OCI-LY3 (cell line): Measurements from ENCODE around the gene PTPRT.

Experiments
- EZH2phosphoT487 ChIP-seq: fragments of 200-600 bp; shearing (Covaris generic); IDR thresholded peaks from 2 replicates; pipeline ENCODE4 v1.6.1; 2018; ENCODE audit warnings: antibody characterized with exemption, mixed run types, low read depth
- TF ChIP-seq, protein P1 (sequence below): fragments of 200-600, 300-600 bp; sonication (generic); IDR thresholded peaks from 2 replicates; pipeline ENCODE4 v1.5.1; 2014; ENCODE audit warnings: antibody characterized with exemption, low read length, low read depth

DNA sequence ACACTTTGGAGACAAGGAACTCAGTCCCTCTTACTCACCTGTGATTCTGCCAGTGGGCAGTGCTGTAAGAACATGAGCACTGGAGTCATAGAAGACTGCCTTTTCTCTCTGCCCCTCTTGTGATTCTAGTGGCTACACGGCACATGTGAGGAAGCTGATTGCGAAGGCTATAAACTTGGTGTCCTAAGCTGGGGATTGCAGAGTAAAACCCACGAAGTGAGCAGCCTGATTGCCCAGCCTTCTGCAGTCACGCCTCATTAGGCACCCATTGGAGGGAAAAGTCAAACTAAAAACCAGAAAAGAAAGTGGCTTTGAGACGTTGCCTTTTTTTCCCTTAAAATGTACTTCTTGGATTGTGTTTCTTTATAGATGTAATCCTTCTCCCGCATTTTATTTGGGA is 823.1 kb downstream of the PTPRT start:
- TF ChIP-seq, protein P1, sequence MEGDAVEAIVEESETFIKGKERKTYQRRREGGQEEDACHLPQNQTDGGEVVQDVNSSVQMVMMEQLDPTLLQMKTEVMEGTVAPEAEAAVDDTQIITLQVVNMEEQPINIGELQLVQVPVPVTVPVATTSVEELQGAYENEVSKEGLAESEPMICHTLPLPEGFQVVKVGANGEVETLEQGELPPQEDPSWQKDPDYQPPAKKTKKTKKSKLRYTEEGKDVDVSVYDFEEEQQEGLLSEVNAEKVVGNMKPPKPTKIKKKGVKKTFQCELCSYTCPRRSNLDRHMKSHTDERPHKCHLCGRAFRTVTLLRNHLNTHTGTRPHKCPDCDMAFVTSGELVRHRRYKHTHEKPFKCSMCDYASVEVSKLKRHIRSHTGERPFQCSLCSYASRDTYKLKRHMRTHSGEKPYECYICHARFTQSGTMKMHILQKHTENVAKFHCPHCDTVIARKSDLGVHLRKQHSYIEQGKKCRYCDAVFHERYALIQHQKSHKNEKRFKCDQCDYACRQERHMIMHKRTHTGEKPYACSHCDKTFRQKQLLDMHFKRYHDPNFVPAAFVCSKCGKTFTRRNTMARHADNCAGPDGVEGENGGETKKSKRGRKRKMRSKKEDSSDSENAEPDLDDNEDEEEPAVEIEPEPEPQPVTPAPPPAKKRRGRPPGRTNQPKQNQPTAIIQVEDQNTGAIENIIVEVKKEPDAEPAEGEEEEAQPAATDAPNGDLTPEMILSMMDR: no peak
- no peak for TF ChIP-seq EZH2phosphoT487
